Activated CD4-positive, alpha-beta T cell treated with anti-CD3 and anti-CD28 coated beads for 4 hours (primary cell): ENCODE results near the gene PALLD.
"Not testable (repeated sequence)": the region's sequence is repeated elsewhere in the genome, so short reads cannot be mapped to it uniquely, and the experiment has no call there.

ENCODE experiments used
- DNase-seq, 2 donors: peaks; one replicate each; pipeline ENCODE4 v3.0.0-alpha.2; 2020

Gene PALLD

DNA sequence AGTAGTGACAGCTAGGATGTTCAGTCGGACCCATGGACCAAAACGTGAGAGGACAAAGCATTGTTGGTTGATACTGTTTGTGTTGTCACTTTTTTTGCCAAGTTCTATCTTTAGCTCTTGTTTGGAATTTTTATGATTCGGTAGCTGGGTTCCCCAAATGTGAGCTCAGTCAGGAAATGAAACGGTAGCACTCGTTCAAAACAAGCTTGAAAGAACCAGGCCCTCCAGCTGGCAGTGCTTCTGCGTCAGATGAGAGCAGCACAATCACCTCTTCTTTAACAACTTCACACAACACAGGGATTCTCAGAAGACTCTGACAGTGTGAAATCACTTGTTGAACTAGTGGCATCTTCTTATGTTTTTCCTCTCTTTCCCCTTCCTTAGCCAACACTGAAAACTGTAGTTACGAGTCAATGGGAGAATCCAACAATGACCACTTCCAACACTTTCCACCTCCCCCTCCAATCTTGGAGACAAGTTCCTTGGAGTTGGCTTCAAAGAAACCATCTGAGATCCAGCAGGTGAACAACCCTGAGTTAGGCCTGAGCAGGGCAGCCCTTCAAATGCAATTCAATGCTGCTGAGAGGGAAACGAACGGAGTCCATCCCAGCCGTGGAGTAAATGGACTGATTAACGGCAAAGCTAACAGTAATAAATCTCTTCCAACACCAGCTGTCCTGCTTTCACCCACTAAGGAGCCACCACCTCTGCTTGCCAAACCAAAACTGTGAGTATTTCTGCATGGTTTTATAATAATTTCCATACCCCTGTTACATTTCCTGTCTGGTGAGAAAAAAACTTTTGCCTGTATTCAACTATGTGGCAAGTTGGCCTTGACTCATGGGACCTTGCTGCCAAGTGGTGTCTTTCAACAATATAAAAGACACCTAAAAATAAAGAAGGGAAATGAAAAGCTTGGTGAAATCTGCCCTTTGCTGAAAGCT is 214.6 kb downstream of the PALLD start:
- no peak for DNase-seq

DNA sequence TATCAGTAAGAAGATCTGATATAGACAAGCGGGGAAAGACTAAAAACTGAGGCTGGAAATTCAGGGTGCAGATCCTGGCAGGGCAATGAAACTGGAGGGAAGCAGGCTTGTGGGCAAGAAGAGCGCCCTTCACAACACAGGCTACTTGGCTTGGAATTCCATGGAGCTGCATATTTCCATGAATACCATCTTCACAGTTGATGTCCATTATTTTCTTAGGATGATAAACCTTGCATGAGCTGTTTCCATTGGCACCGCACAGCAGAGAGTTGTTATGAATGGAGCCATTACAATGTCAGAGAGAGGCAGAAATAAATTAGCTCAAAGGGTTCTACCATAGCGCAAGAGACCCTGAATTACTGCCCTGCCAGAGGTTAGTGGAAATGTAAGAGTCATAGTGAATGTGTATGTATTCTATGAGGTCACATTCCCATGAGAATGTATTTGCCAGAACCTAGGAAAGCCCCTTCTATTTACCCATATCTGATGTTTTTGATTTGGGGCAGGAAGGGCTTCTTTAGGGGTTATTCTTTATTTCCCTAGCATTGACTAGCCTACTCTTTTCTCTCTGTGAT is 215.6 kb downstream of the PALLD start:
- DNase-seq = no peak

DNA sequence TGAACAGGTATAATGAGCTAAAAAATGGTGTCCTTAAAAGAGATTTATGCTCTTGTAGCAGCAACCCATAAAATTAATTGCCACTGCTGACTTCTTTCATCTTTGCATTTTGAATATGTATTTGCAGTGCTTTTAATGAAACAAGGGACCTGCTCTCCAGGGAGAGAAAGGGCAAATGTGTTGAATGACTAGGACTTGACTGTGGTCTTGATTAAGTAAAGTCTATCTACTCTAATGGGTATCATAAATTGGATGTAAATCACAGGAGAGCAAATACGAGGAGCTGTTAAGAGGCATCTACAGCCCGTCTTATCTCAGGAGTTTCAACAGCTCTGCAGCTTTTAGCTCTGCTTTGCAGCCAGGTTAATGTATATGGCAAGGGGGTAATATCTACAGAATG is 216.4 kb downstream of the PALLD start:
- DNase-seq = no peak

DNA sequence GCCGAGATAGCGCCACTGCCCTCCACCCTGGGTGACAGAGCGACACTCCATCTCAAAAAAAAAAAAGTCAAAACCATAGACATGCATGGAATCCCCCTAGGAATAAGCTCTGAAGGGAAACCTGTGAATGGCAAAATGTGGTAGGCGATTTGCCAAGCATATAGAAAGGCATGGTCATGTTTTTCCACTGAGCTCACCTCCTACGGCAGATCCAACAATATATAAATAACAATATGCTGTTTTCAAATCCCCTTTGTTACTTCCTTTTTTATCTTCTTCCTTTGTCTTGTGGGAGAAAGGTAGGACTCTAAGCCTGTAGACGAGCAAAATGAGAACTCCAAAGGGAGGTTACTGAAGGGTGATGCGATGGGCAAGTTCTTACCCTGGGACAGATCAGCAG is 219.0 kb downstream of the PALLD start:
- no peak for DNase-seq

DNA sequence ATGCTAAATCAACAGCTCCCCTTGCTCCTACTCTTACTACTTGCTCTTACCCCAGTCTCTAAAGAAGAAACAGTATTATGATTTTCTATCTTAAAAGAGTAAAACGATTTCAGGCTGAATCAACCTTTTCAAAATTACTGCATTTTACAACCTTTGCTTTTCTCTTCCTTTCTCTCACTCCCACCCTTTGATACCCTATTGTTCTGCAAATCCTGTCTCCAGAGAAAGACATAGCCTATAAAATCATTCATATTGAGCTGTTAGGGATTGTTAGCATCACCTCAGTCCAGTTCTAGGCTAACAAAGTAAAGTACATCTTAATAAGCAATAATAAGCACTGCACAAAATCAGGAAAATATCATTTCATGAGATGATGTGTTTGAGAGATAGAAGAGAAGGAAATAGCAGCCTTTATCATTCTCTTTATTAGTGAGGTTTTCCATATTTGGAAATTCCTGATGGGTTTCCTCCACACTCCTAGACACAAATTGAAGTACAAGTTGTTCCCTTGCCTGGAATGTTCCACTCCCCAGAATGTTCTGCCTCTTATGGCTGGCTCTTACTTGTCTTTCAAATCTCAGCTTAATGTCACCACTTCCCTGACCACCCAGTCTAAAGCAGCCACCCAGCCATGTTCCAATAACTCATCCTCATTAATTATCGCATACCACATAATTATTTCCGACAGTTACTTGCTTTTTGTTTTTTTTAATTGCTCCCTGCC is 219.7 kb downstream of the PALLD start:
- DNase-seq = no peak

DNA sequence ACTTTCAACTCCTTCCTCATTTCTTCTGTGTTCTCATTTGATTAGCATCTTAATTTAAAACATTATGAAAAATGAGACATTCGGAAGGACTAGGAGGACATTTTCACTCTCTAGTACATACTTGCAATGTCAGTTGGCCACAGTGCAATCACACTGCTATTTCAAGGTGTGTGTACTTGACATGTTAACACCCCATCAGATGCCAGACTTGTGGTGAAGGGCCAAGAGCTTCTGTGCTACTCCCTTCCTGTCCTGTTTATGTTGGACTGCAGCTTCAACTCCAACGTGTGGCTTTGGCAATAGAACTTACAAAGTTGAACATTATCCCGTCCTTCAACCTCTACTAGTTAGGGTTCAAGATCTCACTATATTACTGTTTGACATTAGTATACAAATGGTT is 221.0 kb downstream of the PALLD start:
- no peak for DNase-seq

DNA sequence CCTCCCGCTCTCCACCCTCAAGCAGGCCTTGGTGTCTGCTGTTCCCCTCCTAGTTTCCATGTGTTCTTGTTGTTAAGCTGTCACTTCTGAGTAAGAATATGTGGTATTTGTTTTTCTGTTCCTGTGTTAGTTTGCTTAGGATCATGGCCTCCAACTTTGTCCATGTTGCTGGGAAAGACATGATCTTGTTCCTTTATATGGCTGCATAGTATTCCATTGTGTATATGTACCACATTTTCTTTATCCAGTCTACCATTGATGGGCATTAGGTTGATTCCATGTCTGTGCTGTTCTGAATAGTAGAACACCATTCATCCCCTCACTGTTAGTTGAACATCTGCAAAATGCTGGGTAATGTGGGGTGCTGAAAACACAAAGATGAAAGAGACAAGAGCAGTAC is 222.9 kb downstream of the PALLD start:
- no peak for DNase-seq

DNA sequence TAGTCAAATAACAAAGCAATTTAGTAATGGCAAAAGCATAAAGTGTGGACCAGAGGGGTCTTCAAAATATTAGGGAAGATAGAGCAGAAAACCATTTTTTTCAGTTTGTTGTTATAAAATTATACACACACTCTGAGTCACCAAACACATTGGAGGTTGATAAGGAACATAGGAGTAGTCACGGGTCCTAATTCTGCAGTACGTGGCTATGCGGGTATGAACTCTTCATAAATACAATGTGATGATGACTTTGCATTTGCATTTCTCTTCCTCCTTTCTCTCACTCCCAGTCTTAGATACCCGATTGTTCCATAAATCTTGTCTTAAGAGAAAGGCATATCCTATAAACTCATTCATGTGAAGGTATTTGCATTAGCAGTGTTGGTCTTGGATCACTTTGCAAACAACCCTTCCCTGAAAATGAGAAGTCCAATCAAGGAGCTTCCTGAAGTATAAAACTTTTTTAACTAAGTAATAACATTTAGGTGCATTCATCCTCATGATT is 223.6 kb downstream of the PALLD start:
- no peak for DNase-seq

DNA sequence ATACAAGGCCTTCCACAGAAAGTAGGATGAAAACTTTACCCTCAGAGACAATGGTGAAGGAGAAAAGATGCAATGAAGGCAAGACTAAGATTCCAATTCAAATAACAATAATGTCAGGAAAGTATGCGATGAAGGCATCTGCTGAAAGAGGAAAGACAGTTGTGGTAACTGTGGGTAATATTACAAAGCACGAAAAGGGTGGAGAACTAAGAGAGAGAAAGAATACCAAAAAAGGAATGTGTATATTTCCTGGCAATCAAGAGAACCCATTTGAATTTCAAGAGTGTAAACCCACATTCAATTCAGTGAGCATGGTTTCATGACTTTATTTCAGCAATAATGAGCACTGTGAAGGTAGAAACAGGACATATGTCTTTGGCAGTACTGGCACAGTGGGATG is 225.5 kb downstream of the PALLD start:
- no peak for DNase-seq

DNA sequence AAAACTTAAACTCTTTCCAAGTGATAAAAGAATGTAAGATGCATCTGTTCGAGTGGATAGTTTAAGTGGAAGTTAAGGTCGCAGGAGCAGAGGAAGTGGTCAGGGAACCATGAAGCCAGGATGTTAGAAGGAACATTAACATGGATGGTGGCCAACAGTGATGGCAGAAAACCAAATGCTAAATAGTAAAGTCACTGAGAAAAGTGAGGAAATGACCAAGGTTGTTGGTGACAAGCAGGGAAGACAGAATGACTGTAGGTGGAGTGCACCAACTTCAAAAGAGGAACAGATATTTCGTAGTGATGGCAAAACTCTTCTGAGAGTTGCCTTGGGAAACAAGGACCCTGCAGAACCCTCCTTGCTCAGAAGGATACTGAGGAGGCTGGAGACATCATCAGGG is 226.2 kb downstream of the PALLD start:
- DNase-seq = no peak

DNA sequence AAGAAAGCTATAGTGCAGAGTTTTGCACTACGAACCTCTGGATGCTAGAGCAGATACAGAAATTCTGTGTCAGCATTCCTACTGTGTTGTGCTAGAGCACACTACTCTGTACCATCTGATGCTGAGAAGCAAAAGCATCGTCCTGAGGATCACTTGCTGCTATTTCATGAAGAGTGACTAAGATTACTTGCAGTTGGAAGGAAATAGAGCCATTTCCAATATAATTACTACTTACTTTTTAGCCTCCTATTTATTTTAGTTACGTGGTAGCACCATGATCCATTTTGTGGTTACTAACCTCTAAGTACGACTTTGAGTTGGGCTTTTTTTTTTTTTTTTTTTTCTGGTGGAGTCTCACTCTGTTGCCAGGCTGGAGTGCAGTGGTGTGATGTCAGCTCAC is 226.7 kb downstream of the PALLD start:
- no peak for DNase-seq

DNA sequence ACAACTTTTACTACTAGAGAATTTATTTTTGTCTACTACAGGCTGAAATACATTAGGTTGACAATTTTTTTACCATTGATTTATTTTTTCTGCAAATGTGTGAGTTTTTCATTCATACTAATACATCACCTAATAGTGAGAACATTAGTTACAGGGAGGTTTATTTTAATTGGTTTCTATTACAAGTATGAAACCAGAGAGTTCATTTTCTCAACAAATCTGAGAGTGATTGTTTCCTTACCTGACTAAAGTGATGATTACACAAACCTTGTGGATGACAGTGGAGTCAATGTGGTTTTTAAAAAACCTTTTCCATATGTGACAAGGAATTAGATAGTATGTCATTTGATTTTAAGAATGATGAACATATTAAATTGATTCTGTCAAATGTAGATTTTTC is 227.4 kb downstream of the PALLD start:
- DNase-seq = no peak

DNA sequence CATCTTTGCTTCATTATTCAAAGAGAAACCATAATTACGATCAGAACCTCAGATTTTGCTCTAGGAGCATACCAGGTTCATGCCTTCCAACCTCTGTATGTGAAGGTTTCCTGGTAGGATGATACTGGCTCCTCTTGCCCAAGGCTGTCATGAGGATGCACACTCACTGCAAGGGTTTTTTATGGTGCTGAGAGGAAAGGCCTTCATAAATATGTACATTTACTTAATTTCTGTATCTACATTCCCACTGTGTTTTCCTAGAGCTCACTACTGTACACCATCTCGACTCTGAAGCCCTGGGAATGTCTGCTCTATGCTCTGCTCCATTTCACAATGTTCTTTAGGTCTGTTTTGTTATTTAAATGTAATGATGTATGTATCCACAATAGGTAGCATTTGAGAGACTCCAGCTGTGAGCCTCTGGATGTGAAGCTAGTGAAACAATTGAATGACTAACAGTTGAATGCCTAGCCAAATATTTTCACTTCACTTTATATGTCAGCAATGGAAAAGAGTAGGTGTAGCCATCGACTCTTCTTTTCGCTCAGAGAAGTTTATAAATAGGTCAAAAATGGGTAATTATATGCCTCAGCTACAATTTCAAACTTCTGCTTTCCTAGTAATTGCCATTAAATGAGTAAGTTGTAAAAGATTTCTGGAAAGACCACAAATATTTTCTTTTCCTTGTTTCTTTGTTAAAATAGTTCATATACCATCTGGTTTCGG is 228.0 kb downstream of the PALLD start:
- DNase-seq = no peak

DNA sequence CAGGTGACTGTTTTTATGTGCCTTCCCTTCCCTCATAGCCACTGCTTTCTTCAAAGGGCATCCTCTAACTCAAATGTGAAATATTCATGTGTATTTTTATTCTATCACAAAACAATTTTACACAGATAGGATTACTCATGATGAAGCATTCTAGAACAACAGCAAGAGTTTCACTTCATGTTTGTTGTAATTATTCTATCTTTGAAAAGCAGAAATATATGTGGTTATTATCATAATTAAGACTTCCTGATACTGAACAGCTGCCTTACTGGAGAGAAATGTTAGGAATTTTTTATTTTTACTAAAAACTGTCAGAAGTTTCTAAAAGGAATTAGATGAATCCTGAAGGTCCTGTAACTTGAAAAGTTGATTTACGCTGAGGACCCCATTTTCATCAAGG is 229.1 kb downstream of the PALLD start:
- no peak for DNase-seq

DNA sequence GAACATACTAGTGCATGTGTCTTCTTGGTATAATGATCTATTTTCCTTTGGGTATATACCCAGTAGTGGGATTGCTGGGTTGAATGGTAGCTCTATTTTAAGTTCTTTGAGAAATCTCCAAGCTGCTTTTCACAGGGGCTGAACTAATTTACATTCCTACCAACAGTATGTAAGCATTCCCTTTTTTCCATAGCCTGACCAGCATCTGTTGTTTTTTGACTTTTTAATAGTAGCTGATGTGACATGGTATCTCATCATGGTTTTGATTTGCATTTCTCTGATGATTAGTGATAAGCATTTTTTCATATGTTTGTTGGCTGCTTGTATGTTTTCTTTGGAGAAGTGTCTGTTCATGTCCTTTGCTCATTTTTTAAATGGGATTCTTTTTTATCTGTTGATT is 230.3 kb downstream of the PALLD start:
- DNase-seq = not testable (repeated sequence)

DNA sequence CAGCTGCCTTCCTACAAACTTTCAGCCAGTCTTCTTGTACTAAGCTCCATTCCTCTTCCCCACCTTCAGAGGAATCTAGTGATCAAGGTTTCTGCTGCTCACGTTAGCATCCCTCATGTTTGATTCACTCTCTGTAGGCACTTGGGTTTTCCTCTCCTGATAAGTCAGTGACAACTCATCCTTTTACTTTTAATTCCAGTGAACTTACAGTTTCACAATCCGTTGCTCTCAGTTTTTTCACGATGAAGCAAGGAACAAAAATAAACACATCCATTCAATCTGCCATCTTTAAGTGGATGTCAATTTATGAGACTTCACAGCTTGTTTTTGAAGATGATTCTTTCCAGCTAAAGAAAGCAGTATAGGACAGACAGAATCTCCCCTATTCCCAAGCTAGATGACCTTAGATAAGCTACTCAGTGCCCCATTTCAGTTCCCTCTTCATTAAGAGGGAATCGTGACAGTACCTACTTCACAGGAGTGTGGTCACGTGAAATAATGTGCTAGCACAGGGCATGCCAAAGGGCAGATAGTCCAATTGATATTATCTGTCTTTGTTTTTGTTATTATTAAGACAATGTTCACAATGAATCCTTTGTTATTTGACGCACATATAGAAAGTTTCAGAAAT is 234.3 kb downstream of the PALLD start:
- no peak for DNase-seq

DNA sequence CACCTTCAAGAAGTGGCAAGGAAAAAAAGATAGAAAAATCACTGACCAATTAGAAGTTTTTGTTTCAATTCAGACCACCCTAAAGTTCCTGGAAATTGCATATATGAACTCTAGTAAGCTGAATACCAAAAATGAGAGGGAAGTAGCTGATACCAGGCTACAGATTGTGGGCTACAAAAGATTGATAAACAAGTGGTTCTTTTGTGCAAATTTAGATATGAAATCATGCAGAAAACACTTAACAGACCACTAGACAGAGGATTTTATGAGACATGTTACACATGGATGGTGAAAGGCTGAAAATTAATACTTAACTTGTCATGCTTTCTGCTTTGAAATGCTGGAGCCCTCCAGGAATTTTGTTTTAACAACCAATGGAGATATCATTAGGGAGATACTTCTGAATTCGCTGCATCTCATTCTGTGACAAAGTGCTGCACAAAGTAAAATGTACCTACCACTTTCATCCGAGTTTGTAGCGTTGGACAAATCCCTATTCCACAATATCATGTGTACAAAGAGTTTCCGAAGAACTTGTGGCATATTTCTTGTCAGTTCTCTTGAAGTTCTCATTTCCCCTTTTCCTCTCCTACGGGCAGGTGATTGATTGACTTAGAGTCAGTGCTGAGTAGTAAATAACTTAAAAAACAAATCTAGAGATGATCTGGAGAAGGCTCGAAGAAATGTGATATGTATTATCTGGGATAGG is 235.0 kb downstream of the PALLD start:
- no peak for DNase-seq

DNA sequence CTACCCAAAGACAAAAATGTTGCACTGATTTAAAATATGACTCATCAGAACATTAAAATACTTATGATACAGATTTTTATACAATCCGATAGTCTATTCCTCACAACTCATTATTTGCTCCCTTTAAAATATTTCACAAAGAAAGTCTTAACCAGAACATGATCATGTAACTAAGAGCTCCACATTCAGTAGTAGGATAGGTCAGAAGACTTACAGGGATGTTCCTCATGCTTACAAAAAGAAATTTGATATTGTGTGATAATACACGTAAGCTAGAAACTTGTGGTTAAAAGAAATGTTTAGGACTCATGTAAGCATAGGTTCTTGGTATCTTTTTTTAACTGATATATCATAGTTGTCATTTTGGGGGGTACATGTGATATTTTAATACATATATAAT is 235.9 kb downstream of the PALLD start:
- no peak for DNase-seq

DNA sequence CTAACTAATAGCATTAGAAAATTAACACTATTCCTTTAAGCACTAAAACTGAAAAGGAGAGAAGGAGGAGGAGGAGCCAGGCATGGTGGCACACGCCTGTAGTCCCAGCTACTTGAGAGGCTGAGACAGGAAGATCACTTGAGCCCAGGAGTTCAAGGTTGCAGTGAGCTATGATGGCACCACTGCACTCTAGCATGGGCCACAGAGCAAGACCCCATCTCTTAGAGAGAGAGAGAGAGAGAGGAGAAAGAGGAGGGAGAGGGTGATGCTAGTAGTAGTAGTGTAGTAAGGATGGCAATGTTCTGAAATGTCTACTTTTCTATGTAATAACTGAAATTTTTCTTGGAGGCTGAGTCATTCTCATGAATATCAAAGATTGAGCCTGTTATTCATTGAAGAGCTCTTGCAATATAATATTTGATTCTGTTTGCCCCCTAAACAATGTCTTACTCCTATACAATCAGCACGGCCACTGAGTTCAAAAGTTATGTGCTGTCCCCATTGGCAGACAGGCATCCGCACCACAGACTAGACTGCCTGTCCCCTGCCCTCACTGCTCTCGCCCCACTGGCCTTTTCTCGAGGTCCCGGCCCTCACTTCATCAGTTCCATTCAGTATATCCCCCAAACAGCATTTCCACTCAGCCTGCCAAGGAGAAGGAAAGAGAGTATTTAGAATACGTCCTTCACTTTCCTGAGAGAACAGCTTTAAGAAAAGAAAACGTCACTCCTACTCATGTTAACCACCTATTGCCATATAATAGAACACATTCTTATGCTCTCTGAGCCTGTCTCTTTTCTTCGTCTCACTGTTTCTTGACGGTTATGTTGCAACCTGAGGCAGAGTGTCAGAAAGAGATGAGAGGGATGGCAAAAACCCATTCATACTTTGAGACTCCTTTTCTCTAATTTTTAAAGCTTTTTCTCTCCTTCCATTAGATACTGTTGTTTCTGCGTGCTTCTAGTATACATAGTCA is 238.1 kb downstream of the PALLD start:
- no peak for DNase-seq

DNA sequence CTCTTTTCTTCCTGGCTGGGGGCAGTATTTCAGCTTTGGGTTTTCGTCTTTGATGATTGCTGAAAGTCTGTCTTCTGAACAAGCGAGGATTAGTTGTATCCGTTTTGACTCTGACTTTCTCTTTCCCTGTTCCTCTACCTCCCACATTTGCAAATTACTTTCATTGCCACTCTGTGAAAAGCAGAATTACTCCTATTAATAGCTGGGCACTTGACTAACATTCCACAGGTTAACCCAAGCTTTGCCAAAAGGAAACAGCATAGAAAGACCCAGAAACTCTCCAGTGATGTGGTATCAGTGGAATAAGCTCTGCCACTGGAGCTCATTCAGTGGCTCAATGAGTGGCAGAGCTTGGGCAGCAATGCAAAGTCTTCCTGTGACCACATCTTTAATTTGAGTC is 238.9 kb downstream of the PALLD start:
- DNase-seq = no peak
